ENCODE results near the gene SKA1.

GRCh38 chr18:50441016-50441415 is 66.2 kb downstream of the SKA1 start:
- TF ChIP-seq POLR2A (IDR thresholded peaks at IDR 0.05; ENCODE audit: low read depth) (no peak), CTCF (IDR thresholded peaks at IDR 0.05) (no peak)

Measured in esophagus muscularis mucosa (tissue), 3 donors.